IMR-90 (cell line): ENCODE data around the gene KRT3. TPM values are rescaled to one million over a fixed set of nuclear protein-coding genes. Genes with fewer than 3 reads are reported as not detected.

Experiments used
- ATAC-seq: fragments of 200-7000 bp; cut with Tn5 transposase; 2 replicates; pipeline ENCODE4 v1.9.1; 2020; ENCODE audit warnings: low read depth, mild to moderate bottlenecking, moderate library complexity
- BruUV-seq: library from RNA; stranded (reverse); fragments of 400-500 nt; replicated peaks from 2 replicates; lab custom pipeline; 2021; lab: Mats Ljungman, UMichigan
- CTCF ChIA-PET: fragments of 300-600 bp; formaldehyde crosslinking; extraction: SDS; loops from one replicate; lab custom pipeline; 2021; ENCODE audit warnings: antibody characterized with exemption; lab: Yijun Ruan, JAX
- POLR2A ChIA-PET: fragments of 300-600 bp; sonication (Branson Sonifier 250); formaldehyde crosslinking; loops from one replicate; lab custom pipeline; 2022; ENCODE audit warnings: antibody characterized with exemption; ENCODE audit not compliant: unreplicated experiment; lab: Charles Lee
- DNase-seq: peaks from one replicate; pipeline ENCODE4 v3.0.0; 2013
- H2AFZ ChIP-seq: replicated peaks from 2 replicates; pipeline ENCODE3; 2013; ENCODE audit warnings: low read length, mild to moderate bottlenecking; ENCODE audit not compliant: poor library complexity
- H2AK5ac ChIP-seq: 2 replicates; pipeline ENCODE4 v1.6.1; 2013; ENCODE audit warnings: low read depth, low read length, inconsistent platforms
- H2AK9ac ChIP-seq: replicated peaks from 2 replicates; pipeline ENCODE3; 2013; ENCODE audit warnings: mild to moderate bottlenecking, low read depth, low read length, moderate library complexity; ENCODE audit not compliant: poor library complexity
- H2BK120ac ChIP-seq: 2 replicates; pipeline ENCODE4 v1.6.1; 2013; ENCODE audit warnings: low read depth, low read length, inconsistent platforms
- H2BK15ac ChIP-seq: 3 replicates; pipeline ENCODE4 v1.6.1; 2013; ENCODE audit warnings: low read depth, low read length, inconsistent platforms
- H2BK20ac ChIP-seq: 2 replicates; pipeline ENCODE4 v1.6.1; 2013; ENCODE audit warnings: low read depth, mild to moderate bottlenecking, inconsistent platforms, low read length, moderate library complexity
- H2BK5ac ChIP-seq: 2 replicates; pipeline ENCODE4 v1.6.1; 2013; ENCODE audit warnings: mild to moderate bottlenecking, low read depth, low read length, inconsistent platforms; ENCODE audit not compliant: poor library complexity, severe bottlenecking
- H3K14ac ChIP-seq: replicated peaks from 2 replicates; pipeline ENCODE4 v1.6.1; 2013; ENCODE audit warnings: low read depth, low read length, inconsistent platforms
- H3K18ac ChIP-seq: 2 replicates; pipeline ENCODE4 v1.6.1; 2013; ENCODE audit warnings: low read depth, low read length, control low read depth
- H3K23ac ChIP-seq: 2 replicates; pipeline ENCODE4 v1.6.1; 2013; ENCODE audit warnings: low read depth, low read length, inconsistent platforms
- H3K27ac ChIP-seq: 2 replicates; pipeline ENCODE4 v1.5.1; 2013; ENCODE audit warnings: mild to moderate bottlenecking, control low read depth, low read length; ENCODE audit not compliant: insufficient read depth
- H3K27me3 ChIP-seq: 2 replicates; pipeline ENCODE4 v1.6.1; 2013; ENCODE audit warnings: low read length; ENCODE audit not compliant: control insufficient read depth, insufficient read depth
- H3K36me3 ChIP-seq: 2 replicates; pipeline ENCODE4 v1.6.1; 2013; ENCODE audit warnings: low read length, mixed read lengths; ENCODE audit not compliant: control insufficient read depth, insufficient read depth
- H3K4ac ChIP-seq: 2 replicates; pipeline ENCODE4 v1.6.1; 2013; ENCODE audit warnings: low read depth, low read length, inconsistent platforms
- H3K4me1 ChIP-seq: 2 replicates; pipeline ENCODE4 v1.6.1; 2013; ENCODE audit warnings: low read length, mixed read lengths; ENCODE audit not compliant: control insufficient read depth, insufficient read depth
- H3K4me2 ChIP-seq: 2 replicates; pipeline ENCODE4 v1.6.1; 2013; ENCODE audit warnings: low read depth, mild to moderate bottlenecking, control low read depth, low read length, moderate library complexity
- H3K4me3 ChIP-seq: 2 replicates; pipeline ENCODE4 v1.5.1; 2013; ENCODE audit warnings: low read depth, mild to moderate bottlenecking, control low read depth, low read length, moderate library complexity; ENCODE audit not compliant: insufficient read depth
- H3K56ac ChIP-seq: 2 replicates; pipeline ENCODE4 v1.6.1; 2013; ENCODE audit warnings: low read length, inconsistent platforms; ENCODE audit not compliant: insufficient read depth; ENCODE audit errors: extremely low read depth
- H3K79me1 ChIP-seq, 2 experiments: 2 replicates each; pipeline ENCODE4 v1.6.1; 2013; ENCODE audit warnings: low read length in 2 of 2, inconsistent platforms in 1 of 2, low read depth in 1 of 2
- H3K9ac ChIP-seq: 2 replicates; pipeline ENCODE4 v1.6.1; 2013; ENCODE audit warnings: low read depth, low read length, control low read depth
- H3K9me1 ChIP-seq: 2 replicates; pipeline ENCODE4 v1.6.1; 2013; ENCODE audit warnings: low read length, inconsistent platforms; ENCODE audit not compliant: insufficient read depth
- H3K9me3 ChIP-seq: 2 replicates; pipeline ENCODE4 v1.6.1; 2013; ENCODE audit warnings: low read length; ENCODE audit not compliant: control insufficient read depth, insufficient read depth
- H4K20me1 ChIP-seq: 2 replicates; pipeline ENCODE4 v1.6.1; 2013; ENCODE audit warnings: low read length, inconsistent platforms; ENCODE audit not compliant: insufficient read depth
- H4K5ac ChIP-seq: 2 replicates; pipeline ENCODE4 v1.6.1; 2013; ENCODE audit warnings: mild to moderate bottlenecking, low read depth, low read length, control low read depth
- H4K8ac ChIP-seq, 2 experiments: 2 replicates each; pipeline ENCODE4 v1.6.1; 2013; ENCODE audit warnings: low read depth in 2 of 2, low read length in 2 of 2, control low read depth in 1 of 2, inconsistent platforms in 1 of 2
- H4K91ac ChIP-seq: 2 replicates; pipeline ENCODE4 v1.6.1; 2013; ENCODE audit warnings: low read depth, low read length, inconsistent platforms; ENCODE audit not compliant: insufficient read depth
- POLR2A ChIP-seq: IDR thresholded peaks from 2 replicates; pipeline ENCODE4 v1.6.1; 2012; ENCODE audit warnings: mild to moderate bottlenecking, low read depth, low read length
- WGBS, 2 experiments: methylation state at CpG; one replicate each; pipeline versions ENCODE4 v1.1.5 to v1.1.7; 2013; ENCODE audit warnings: missing lambda C conversion rate in 2 of 2; ENCODE audit not compliant: insufficient read length in 1 of 2; ENCODE audit errors: extremely low coverage in 2 of 2; 5-methylcytosine and 5-hydroxymethylcytosine counted together
- dilution Hi-C: fragments of 300-500 bp; cut with HindIII; formaldehyde crosslinking; loops from one replicate; pipeline ENCODE4 v1.14.3; 2018; ENCODE audit warnings: low sequenced_read_pairs; ENCODE audit not compliant: unreplicated experiment
- in situ Hi-C: fragments of 300-500 bp; cut with MboI; formaldehyde crosslinking; loops from 3 replicates; pipeline ENCODE4 v1.14.3; 2019; ENCODE audit warnings: low sequenced_read_pairs, inconsistent platforms, mixed read lengths
- intact Hi-C: fragments of 100-400 bp; cut with micrococcal nuclease; formaldehyde crosslinking; loops from 2 replicates; pipeline ENCODE4 v1.10.0; 2022
- polyA plus RNA-seq, 3 experiments: library from polyadenylated mRNA; depleted of rRNA; stranded (reverse); fragments of >200 nt; gene quantifications; 2 replicates each; pipeline ENCODE4 v1.2.3, GENCODE V29; 2012; ENCODE audit warnings: low replicate concordance in 1 of 3
- total RNA-seq: library from RNA; depleted of rRNA; stranded (reverse); fragments of >200 nt; gene quantifications from 2 replicates; pipeline ENCODE4 v1.2.3, GENCODE V29; 2012

Gene KRT3
- total and polyA plus RNA-seq, 2 of the 4 experiments (the other 2 are of a cell fraction), result not detected

- no peak overlapping the region for H3K9ac ChIP-seq
- no peak overlapping the region for H2BK15ac ChIP-seq
- H3K14ac ChIP-seq, result no peak overlapping the region
- DNase-seq, result no peak
- no peaks in the 10 kb centered on the region for H3K4me1 ChIP-seq
- H3K56ac ChIP-seq, result no peak overlapping the region
- ChIA-PET POLR2A (no interaction called here), CTCF (no interaction called here)
- no peak overlapping the region for H2BK20ac ChIP-seq
- intact Hi-C loops, result no loop called here
- H3K27me3 ChIP-seq, result peaks cover 45% of the 10 kb centered on the region
- no peak overlapping the region for H4K8ac ChIP-seq
- H3K9me1 ChIP-seq, result no peaks in the 10 kb centered on the region
- H4K20me1 ChIP-seq, result no peaks in the 10 kb centered on the region
- H2AK9ac ChIP-seq, result no peak overlapping the region
- H3K27ac ChIP-seq, result no peak overlapping the region
- no peak overlapping the region for H2AFZ ChIP-seq
- no peak overlapping the region for H3K18ac ChIP-seq
- BruUV-seq, result no TSS peak
- no peak overlapping the region for H3K4me3 ChIP-seq
- dilution Hi-C loops, result no loop called here
- no peak overlapping the region for H4K5ac ChIP-seq
- 34% methylated on average over 4 of the region's 6 CpGs; no CpG with 5 or more reads in 1 of the 2 experiments for WGBS, 2 experiments
- no peak for TF ChIP-seq POLR2A
- H2AK5ac ChIP-seq, result no peak overlapping the region
- H3K4me2 ChIP-seq, result no peak overlapping the region
- in situ Hi-C loops, result no loop called here
- no peak overlapping the region for H2BK120ac ChIP-seq
- no peak overlapping the region for H3K23ac ChIP-seq
- no peak overlapping the region for H4K91ac ChIP-seq
- no peaks in the 10 kb centered on the region for H3K79me1 ChIP-seq
- ATAC-seq, result no peak
- no peak overlapping the region for H3K4ac ChIP-seq
- no peak overlapping the region for H2BK5ac ChIP-seq
- no peaks in the 10 kb centered on the region for H3K36me3 ChIP-seq
- no peaks in the 10 kb centered on the region for H3K9me3 ChIP-seq
Measured at GRCh38 chr12:52787324-52788191, 8.4 kb downstream of the KRT3 start.
